HUES64 (cell line): Measurements from ENCODE around the gene TMTC1.

ENCODE experiments used
- H3K27ac ChIP-seq: 2 replicates; pipeline ENCODE4 v1.7.0; 2013; ENCODE audit warnings: low read depth, low read length, inconsistent platforms
- H3K27me3 ChIP-seq: 2 replicates; pipeline ENCODE4 v1.6.1; 2013; ENCODE audit warnings: mild to moderate bottlenecking, low read length; ENCODE audit not compliant: insufficient read depth
- H3K36me3 ChIP-seq: 2 replicates; pipeline ENCODE4 v1.6.1; 2013; ENCODE audit warnings: mild to moderate bottlenecking, low read length; ENCODE audit not compliant: insufficient read depth
- H3K4me1 ChIP-seq: 2 replicates; pipeline ENCODE4 v1.6.1; 2013; ENCODE audit warnings: mild to moderate bottlenecking, low read length, moderate library complexity; ENCODE audit not compliant: insufficient read depth
- H3K4me3 ChIP-seq: 2 replicates; pipeline ENCODE4 v1.5.1; 2013; ENCODE audit warnings: mild to moderate bottlenecking, low read length, moderate library complexity
- H3K9ac ChIP-seq: 2 replicates; pipeline ENCODE4 v1.6.1; 2013; ENCODE audit warnings: mild to moderate bottlenecking, low read depth, low read length
- H3K9me3 ChIP-seq: 2 replicates; pipeline ENCODE4 v1.6.1; 2013; ENCODE audit warnings: low read depth, low read length; ENCODE audit not compliant: insufficient read depth
- whole genome bisulfite sequencing: fragments of 150-250, 120-280 bp; methylation state at CpG from one replicate; pipeline ENCODE4 v1.1.7; 2013; ENCODE audit warnings: missing lambda C conversion rate; 5-methylcytosine and 5-hydroxymethylcytosine counted together

Gene TMTC1

GRCh38 chr12:29528161-29528560 lies 255.6 kb downstream of the TMTC1 start:
- 90% methylated on average over 4 of the region's 4 CpGs for WGBS

GRCh38 chr12:29521951-29522350 lies 261.8 kb downstream of the TMTC1 start:
- no peak overlapping the region for H3K27ac ChIP-seq
- H3K4me1 ChIP-seq, result no peaks in the 10 kb centered on the region
- no peaks in the 10 kb centered on the region for H3K36me3 ChIP-seq
- H3K9ac ChIP-seq, result no peak overlapping the region
- H3K9me3 ChIP-seq, result no peaks in the 10 kb centered on the region
- no peak overlapping the region for H3K4me3 ChIP-seq
- WGBS, result 100% methylated on average over 2 of the region's 2 CpGs
- no peaks in the 10 kb centered on the region for H3K27me3 ChIP-seq

More at GRCh38 chr12:29528161-29528560, 255.6 kb downstream of the TMTC1 start:
- no peak overlapping the region for H3K9ac ChIP-seq
- H3K27ac ChIP-seq, result no peak overlapping the region
- H3K36me3 ChIP-seq, result no peaks in the 10 kb centered on the region
- H3K9me3 ChIP-seq, result no peaks in the 10 kb centered on the region
- H3K4me3 ChIP-seq, result no peak overlapping the region
- H3K27me3 ChIP-seq, result no peaks in the 10 kb centered on the region
- no peaks in the 10 kb centered on the region for H3K4me1 ChIP-seq

GRCh38 chr12:29519585-29520182 lies 264.1 kb downstream of the TMTC1 start:
- H3K9ac ChIP-seq, result no peak overlapping the region
- H3K27ac ChIP-seq, result no peak overlapping the region
- H3K36me3 ChIP-seq, result no peaks in the 10 kb centered on the region
- H3K4me1 ChIP-seq, result no peaks in the 10 kb centered on the region
- H3K4me3 ChIP-seq, result no peak overlapping the region
- no peaks in the 10 kb centered on the region for H3K27me3 ChIP-seq
- no peaks in the 10 kb centered on the region for H3K9me3 ChIP-seq

- Histone ChIP-seq H3K4me1 (no peaks in the 10 kb centered on the region), H3K9ac (no peak overlapping the region), H3K36me3 (no peaks in the 10 kb centered on the region), H3K27ac (no peak overlapping the region), H3K4me3 (no peak overlapping the region), H3K27me3 (no peaks in the 10 kb centered on the region), H3K9me3 (no peaks in the 10 kb centered on the region)
- WGBS, result 91% methylated on average over 2 of the region's 2 CpGs
These were observed 265.3 kb downstream of the TMTC1 start for GRCh38 chr12:29518407-29518806.

GRCh38 chr12:29517264-29517663 lies 266.5 kb downstream of the TMTC1 start:
- 95% methylated on average over 7 of the region's 7 CpGs for WGBS
- Histone ChIP-seq H3K27ac (no peak overlapping the region), H3K27me3 (no peaks in the 10 kb centered on the region), H3K36me3 (no peaks in the 10 kb centered on the region), H3K4me1 (no peaks in the 10 kb centered on the region), H3K9me3 (no peaks in the 10 kb centered on the region), H3K4me3 (no peak overlapping the region), H3K9ac (no peak overlapping the region)

- H3K36me3 ChIP-seq, result no peaks in the 10 kb centered on the region
- no peaks in the 10 kb centered on the region for H3K27me3 ChIP-seq
- H3K9ac ChIP-seq, result no peak overlapping the region
- no peaks in the 10 kb centered on the region for H3K4me1 ChIP-seq
- no peak overlapping the region for H3K27ac ChIP-seq
- no peak overlapping the region for H3K4me3 ChIP-seq
- H3K9me3 ChIP-seq, result no peaks in the 10 kb centered on the region
- 83% methylated on average over 2 of the region's 2 CpGs for WGBS
These were observed 267.3 kb downstream of the TMTC1 start for GRCh38 chr12:29516431-29516875.

GRCh38 chr12:29510591-29511185 lies 273.1 kb downstream of the TMTC1 start:
- Histone ChIP-seq H3K9me3 (no peaks in the 10 kb centered on the region), H3K27ac (no peak overlapping the region), H3K27me3 (no peaks in the 10 kb centered on the region), H3K4me3 (no peak overlapping the region), H3K4me1 (no peaks in the 10 kb centered on the region), H3K9ac (no peak overlapping the region), H3K36me3 (no peaks in the 10 kb centered on the region)
- 85% methylated on average over 6 of the region's 6 CpGs for WGBS

- Histone ChIP-seq H3K36me3 (no peaks in the 10 kb centered on the region), H3K9me3 (no peaks in the 10 kb centered on the region), H3K27me3 (no peaks in the 10 kb centered on the region), H3K27ac (no peak overlapping the region), H3K4me3 (no peak overlapping the region), H3K4me1 (no peaks in the 10 kb centered on the region), H3K9ac (no peak overlapping the region)
- 95% methylated on average over 1 of the region's 1 CpG for WGBS
These were observed 274.2 kb downstream of the TMTC1 start for GRCh38 chr12:29509503-29509902.

GRCh38 chr12:29508949-29509348 lies 274.8 kb downstream of the TMTC1 start:
- H3K9me3 ChIP-seq, result no peaks in the 10 kb centered on the region
- no peak overlapping the region for H3K27ac ChIP-seq
- no peaks in the 10 kb centered on the region for H3K27me3 ChIP-seq
- no peaks in the 10 kb centered on the region for H3K4me1 ChIP-seq
- H3K4me3 ChIP-seq, result no peak overlapping the region
- H3K36me3 ChIP-seq, result no peaks in the 10 kb centered on the region
- H3K9ac ChIP-seq, result no peak overlapping the region
- WGBS, result 95% methylated on average over 2 of the region's 2 CpGs

GRCh38 chr12:29505122-29505521 lies 278.6 kb downstream of the TMTC1 start:
- Histone ChIP-seq H3K36me3 (no peaks in the 10 kb centered on the region), H3K4me1 (no peaks in the 10 kb centered on the region)
- 94% methylated on average over 3 of the region's 3 CpGs for WGBS

GRCh38 chr12:29503283-29503682 lies 280.5 kb downstream of the TMTC1 start:
- no peak overlapping the region for H3K4me3 ChIP-seq
- no peak overlapping the region for H3K27ac ChIP-seq
- no peaks in the 10 kb centered on the region for H3K27me3 ChIP-seq
- no peak overlapping the region for H3K9ac ChIP-seq
- no peaks in the 10 kb centered on the region for H3K9me3 ChIP-seq
- H3K36me3 ChIP-seq, result no peaks in the 10 kb centered on the region
- no peaks in the 10 kb centered on the region for H3K4me1 ChIP-seq

More at GRCh38 chr12:29505122-29505521, 278.6 kb downstream of the TMTC1 start:
- Histone ChIP-seq H3K9ac (no peak overlapping the region), H3K4me3 (no peak overlapping the region), H3K27me3 (no peaks in the 10 kb centered on the region), H3K27ac (no peak overlapping the region), H3K9me3 (no peaks in the 10 kb centered on the region)

GRCh38 chr12:29499235-29499634 lies 284.5 kb downstream of the TMTC1 start:
- Histone ChIP-seq H3K27me3 (no peaks in the 10 kb centered on the region), H3K9ac (no peak overlapping the region), H3K4me1 (no peaks in the 10 kb centered on the region), H3K9me3 (no peaks in the 10 kb centered on the region), H3K4me3 (no peak overlapping the region), H3K36me3 (no peaks in the 10 kb centered on the region), H3K27ac (no peak overlapping the region)
- 90% methylated on average over 3 of the region's 3 CpGs for WGBS
